Panc1 (cell line): Measurements from ENCODE around the gene PACC1. TPM values are rescaled to one million over a fixed set of nuclear protein-coding genes. Genes with fewer than 3 reads are reported as not detected.

ENCODE experiments used
- ATAC-seq: fragments of 200-7000 bp; cut with Tn5 transposase; 2 replicates; pipeline ENCODE4 v1.9.1; 2020; ENCODE audit warnings: mild to moderate bottlenecking, moderate library complexity
- BruUV-seq: library from RNA; stranded (reverse); fragments of 400-500 nt; replicated peaks from 2 replicates; lab custom pipeline; 2021; lab: Mats Ljungman, UMichigan
- CTCF ChIA-PET: fragments of 300-600 bp; sonication (Branson Sonifier 250); formaldehyde crosslinking; loops from one replicate; lab custom pipeline; 2022; ENCODE audit warnings: antibody characterized with exemption; lab: Charles Lee
- POLR2A ChIA-PET: fragments of 300-600 bp; sonication (Branson Sonifier 250); formaldehyde crosslinking; loops from one replicate; lab custom pipeline; 2022; ENCODE audit warnings: antibody characterized with exemption; lab: Charles Lee
- DNase-seq: peaks from one replicate; pipeline ENCODE4 v3.0.0-alpha.2; 2010; ENCODE audit warnings: low read depth, low spot score
- H3K27ac ChIP-seq: 2 replicates; pipeline ENCODE4 v1.5.1; 2011; ENCODE audit warnings: mild to moderate bottlenecking, low read length, inconsistent platforms
- H3K27me3 ChIP-seq: fragments of 200-500 bp; sonication (Bioruptor generic); 2 replicates; pipeline ENCODE4 v1.6.0; 2014; ENCODE audit warnings: low read length, inconsistent platforms; ENCODE audit not compliant: control insufficient read depth, insufficient read depth
- H3K36me3 ChIP-seq: fragments of 200-500 bp; sonication (Bioruptor generic); 2 replicates; pipeline ENCODE4 v1.5.1; 2014; ENCODE audit warnings: inconsistent platforms, mild to moderate bottlenecking, low read length, moderate library complexity; ENCODE audit not compliant: control insufficient read depth, insufficient read depth
- H3K4me1 ChIP-seq: 2 replicates; pipeline ENCODE4 v1.5.1; 2011; ENCODE audit warnings: inconsistent platforms, mild to moderate bottlenecking, low read length, moderate library complexity; ENCODE audit not compliant: control insufficient read depth, insufficient read depth
- H3K4me3 ChIP-seq, 2 experiments: 2 replicates each; pipeline ENCODE4 v1.5.1; 2011 to 2012; ENCODE audit warnings: low read depth in 2 of 2, low read length in 2 of 2, mild to moderate bottlenecking in 2 of 2, inconsistent platforms in 1 of 2, moderate library complexity in 1 of 2
- H3K9me3 ChIP-seq: fragments of 200-500 bp; sonication (Bioruptor generic); 2 replicates; pipeline ENCODE4 v1.5.1; 2014; ENCODE audit warnings: low read depth, mild to moderate bottlenecking, inconsistent platforms, low read length, moderate library complexity; ENCODE audit not compliant: control insufficient read depth, insufficient read depth
- POLR2AphosphoS5 ChIP-seq: IDR thresholded peaks from 2 replicates; pipeline ENCODE4 v1.6.1; 2012; ENCODE audit warnings: mild to moderate bottlenecking, low read depth, low read length, moderate library complexity
- SIN3A ChIP-seq: IDR thresholded peaks from 2 replicates; pipeline ENCODE4 v1.6.1; 2012; ENCODE audit warnings: low read depth, mild to moderate bottlenecking, low read length, moderate library complexity, borderline replicate concordance; ENCODE audit not compliant: insufficient read depth
- TCF7L2 ChIP-seq: IDR thresholded peaks from 2 replicates; pipeline ENCODE4 v1.6.1; 2011; ENCODE audit warnings: mild to moderate bottlenecking, low read depth, low read length, inconsistent platforms
- in situ Hi-C: cut with HindIII; loops from 2 replicates; pipeline ENCODE4 v1.10.0; 2016; ENCODE audit warnings: low sequenced_read_pairs, low pct_unique_long_range_greater_than_20kb
- intact Hi-C: fragments of 100-400 bp; cut with micrococcal nuclease; formaldehyde crosslinking; loops from one replicate; pipeline ENCODE4 v1.10.0; 2022; ENCODE audit not compliant: unreplicated experiment
- total RNA-seq: library from RNA; stranded (reverse); gene quantifications from one replicate; pipeline ENCODE4 v1.2.1, GENCODE V29; 2021; ENCODE audit not compliant: unreplicated experiment
- TF ChIP-seq, protein P1 (sequence below), 2 experiments: IDR thresholded peaks; 2 replicates each; pipeline ENCODE4 v1.6.1; 2011 to 2012; ENCODE audit warnings: low read depth in 2 of 2, control low read depth in 1 of 2, low read length in 1 of 2, mild to moderate bottlenecking in 1 of 2, moderate library complexity in 1 of 2; ENCODE audit not compliant: insufficient read depth in 1 of 2
- TF ChIP-seq, protein P2 (sequence below): fragments of 450-650 bp; IDR thresholded peaks from 2 replicates; pipeline ENCODE4 v1.5.1; 2017; ENCODE audit warnings: mild to moderate bottlenecking

Gene PACC1
- total RNA-seq, 1 experiment from 2014 or later, result 11.5 TPM

DNA sequence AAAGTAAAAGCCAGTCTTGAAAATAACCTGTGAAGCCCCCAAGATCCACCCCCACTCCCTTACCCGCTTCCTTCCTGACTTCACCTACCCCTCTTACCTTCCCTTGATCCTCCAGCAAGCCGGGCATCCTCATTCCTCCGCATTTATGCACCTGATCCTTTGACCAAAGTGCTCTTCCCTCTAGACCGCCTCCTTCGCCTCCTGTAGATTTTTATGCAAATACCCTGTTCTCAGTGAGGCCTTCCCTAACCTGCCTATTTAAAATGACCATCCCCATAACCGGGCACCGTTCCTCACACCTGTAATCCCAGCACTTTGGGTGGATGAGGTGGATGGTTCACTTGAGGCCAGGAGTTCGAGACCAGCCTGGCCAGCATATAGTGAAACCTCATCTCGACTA lies 17.0 kb upstream of the PACC1 start:
- no TSS peak for BruUV-seq
- H3K36me3 ChIP-seq, result no peaks in the 10 kb centered on the region; the same call in 1 of the 2 replicates
- TF ChIP-seq, protein P1, sequence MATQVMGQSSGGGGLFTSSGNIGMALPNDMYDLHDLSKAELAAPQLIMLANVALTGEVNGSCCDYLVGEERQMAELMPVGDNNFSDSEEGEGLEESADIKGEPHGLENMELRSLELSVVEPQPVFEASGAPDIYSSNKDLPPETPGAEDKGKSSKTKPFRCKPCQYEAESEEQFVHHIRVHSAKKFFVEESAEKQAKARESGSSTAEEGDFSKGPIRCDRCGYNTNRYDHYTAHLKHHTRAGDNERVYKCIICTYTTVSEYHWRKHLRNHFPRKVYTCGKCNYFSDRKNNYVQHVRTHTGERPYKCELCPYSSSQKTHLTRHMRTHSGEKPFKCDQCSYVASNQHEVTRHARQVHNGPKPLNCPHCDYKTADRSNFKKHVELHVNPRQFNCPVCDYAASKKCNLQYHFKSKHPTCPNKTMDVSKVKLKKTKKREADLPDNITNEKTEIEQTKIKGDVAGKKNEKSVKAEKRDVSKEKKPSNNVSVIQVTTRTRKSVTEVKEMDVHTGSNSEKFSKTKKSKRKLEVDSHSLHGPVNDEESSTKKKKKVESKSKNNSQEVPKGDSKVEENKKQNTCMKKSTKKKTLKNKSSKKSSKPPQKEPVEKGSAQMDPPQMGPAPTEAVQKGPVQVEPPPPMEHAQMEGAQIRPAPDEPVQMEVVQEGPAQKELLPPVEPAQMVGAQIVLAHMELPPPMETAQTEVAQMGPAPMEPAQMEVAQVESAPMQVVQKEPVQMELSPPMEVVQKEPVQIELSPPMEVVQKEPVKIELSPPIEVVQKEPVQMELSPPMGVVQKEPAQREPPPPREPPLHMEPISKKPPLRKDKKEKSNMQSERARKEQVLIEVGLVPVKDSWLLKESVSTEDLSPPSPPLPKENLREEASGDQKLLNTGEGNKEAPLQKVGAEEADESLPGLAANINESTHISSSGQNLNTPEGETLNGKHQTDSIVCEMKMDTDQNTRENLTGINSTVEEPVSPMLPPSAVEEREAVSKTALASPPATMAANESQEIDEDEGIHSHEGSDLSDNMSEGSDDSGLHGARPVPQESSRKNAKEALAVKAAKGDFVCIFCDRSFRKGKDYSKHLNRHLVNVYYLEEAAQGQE (IDR thresholded peaks at IDR 0.05; ENCODE audit: insufficient read depth in 1 of 2, low read depth in 2 of 2, low read length in 1 of 2), result no peak
- no peak for DNase-seq
- intact Hi-C loops, result no loop called here
- no peak overlapping the region for H3K4me3 ChIP-seq
- in situ Hi-C loops, result no loop called here
- ATAC-seq, result no peak
- ChIA-PET POLR2A (no interaction called here), CTCF (no interaction called here)
- H3K27ac ChIP-seq, result no peak overlapping the region
- no peaks in the 10 kb centered on the region for H3K27me3 ChIP-seq
- H3K4me1 ChIP-seq, result peaks cover 3% of the 10 kb centered on the region; the same call in 1 of the 2 replicates
- no peaks in the 10 kb centered on the region for H3K9me3 ChIP-seq

DNA sequence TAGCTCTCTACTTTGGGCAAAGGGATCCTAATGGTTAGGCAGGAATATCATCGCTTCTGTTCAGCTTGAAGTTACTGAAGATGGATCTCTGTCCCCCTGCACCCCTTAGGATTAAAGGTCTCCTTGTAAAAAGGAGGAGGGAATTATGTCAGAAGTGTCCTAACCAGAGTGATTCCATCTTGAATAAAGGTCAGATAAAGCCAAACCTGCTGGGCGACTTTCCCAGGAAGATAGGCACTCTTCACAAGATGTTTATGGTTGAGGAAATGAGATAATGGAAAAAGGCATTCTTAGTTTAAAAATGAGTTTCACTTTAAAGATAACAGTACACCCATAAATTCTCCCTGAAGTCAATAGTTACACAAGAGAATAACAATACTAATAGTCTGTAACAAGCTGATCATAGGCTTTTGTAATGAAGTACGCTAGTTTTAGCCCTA lies 16.3 kb upstream of the PACC1 start:
- DNase-seq, result no peak
- ATAC-seq, result no peak
- Histone ChIP-seq H3K27ac (no peak overlapping the region), H3K36me3 (no peaks in the 10 kb centered on the region; the same call in 1 of the 2 replicates), H3K4me3 (no peak overlapping the region), H3K27me3 (no peaks in the 10 kb centered on the region), H3K9me3 (no peaks in the 10 kb centered on the region), H3K4me1 (peaks cover 3% of the 10 kb centered on the region; the same call in 1 of the 2 replicates)
- intact Hi-C loops (no loop called here), in situ Hi-C loops (no loop called here)
- TF ChIP-seq, protein P2, sequence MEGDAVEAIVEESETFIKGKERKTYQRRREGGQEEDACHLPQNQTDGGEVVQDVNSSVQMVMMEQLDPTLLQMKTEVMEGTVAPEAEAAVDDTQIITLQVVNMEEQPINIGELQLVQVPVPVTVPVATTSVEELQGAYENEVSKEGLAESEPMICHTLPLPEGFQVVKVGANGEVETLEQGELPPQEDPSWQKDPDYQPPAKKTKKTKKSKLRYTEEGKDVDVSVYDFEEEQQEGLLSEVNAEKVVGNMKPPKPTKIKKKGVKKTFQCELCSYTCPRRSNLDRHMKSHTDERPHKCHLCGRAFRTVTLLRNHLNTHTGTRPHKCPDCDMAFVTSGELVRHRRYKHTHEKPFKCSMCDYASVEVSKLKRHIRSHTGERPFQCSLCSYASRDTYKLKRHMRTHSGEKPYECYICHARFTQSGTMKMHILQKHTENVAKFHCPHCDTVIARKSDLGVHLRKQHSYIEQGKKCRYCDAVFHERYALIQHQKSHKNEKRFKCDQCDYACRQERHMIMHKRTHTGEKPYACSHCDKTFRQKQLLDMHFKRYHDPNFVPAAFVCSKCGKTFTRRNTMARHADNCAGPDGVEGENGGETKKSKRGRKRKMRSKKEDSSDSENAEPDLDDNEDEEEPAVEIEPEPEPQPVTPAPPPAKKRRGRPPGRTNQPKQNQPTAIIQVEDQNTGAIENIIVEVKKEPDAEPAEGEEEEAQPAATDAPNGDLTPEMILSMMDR, result no peak
- TF ChIP-seq TCF7L2, result no peak
- TF ChIP-seq SIN3A, result no peak
- TF ChIP-seq, protein P1 (IDR thresholded peaks at IDR 0.05; ENCODE audit: insufficient read depth in 1 of 2, low read depth in 2 of 2, low read length in 1 of 2), result no peak
- no peak for TF ChIP-seq POLR2AphosphoS5
- CTCF ChIA-PET, result no interaction called here
- BruUV-seq, result no TSS peak
- POLR2A ChIA-PET, result no interaction called here
